MM.1S (cell line): Measurements from ENCODE around the gene FERMT2.

ENCODE experiments used
- EZH2 ChIP-seq: fragments of 300-600 bp; sonication (generic); optimal IDR thresholded peaks from 2 replicates; pipeline ENCODE3; 2017; ENCODE audit warnings: low read depth, mild to moderate bottlenecking, antibody characterized with exemption, low read length, mixed read lengths
- TF ChIP-seq, protein P1 (sequence below): fragments of 300-600 bp; sonication (generic); IDR thresholded peaks from 2 replicates; pipeline ENCODE4 v1.5.1; 2016; ENCODE audit warnings: antibody characterized with exemption, low read length, mixed read lengths

- TF ChIP-seq, protein P1, sequence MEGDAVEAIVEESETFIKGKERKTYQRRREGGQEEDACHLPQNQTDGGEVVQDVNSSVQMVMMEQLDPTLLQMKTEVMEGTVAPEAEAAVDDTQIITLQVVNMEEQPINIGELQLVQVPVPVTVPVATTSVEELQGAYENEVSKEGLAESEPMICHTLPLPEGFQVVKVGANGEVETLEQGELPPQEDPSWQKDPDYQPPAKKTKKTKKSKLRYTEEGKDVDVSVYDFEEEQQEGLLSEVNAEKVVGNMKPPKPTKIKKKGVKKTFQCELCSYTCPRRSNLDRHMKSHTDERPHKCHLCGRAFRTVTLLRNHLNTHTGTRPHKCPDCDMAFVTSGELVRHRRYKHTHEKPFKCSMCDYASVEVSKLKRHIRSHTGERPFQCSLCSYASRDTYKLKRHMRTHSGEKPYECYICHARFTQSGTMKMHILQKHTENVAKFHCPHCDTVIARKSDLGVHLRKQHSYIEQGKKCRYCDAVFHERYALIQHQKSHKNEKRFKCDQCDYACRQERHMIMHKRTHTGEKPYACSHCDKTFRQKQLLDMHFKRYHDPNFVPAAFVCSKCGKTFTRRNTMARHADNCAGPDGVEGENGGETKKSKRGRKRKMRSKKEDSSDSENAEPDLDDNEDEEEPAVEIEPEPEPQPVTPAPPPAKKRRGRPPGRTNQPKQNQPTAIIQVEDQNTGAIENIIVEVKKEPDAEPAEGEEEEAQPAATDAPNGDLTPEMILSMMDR: no peak
- no peak for TF ChIP-seq EZH2
Measured at GRCh38 chr14:52808101-52808500, 142.7 kb downstream of the FERMT2 start.
